GM23338 (cell line): ENCODE results near the gene DCPS. TPM values are rescaled to one million over a fixed set of nuclear protein-coding genes. Genes with fewer than 3 reads are reported as not detected.

Source experiments
- ATAC-seq: fragments of 200-7000 bp; cut with Tn5 transposase; 3 replicates; pipeline ENCODE4 v1.9.1; 2020
- DNase-seq: peaks from one replicate; pipeline ENCODE4 v3.0.0-alpha.2; 2015; ENCODE audit warnings: low spot score
- H2AFZ ChIP-seq: fragments of 200-600 bp; sonication (generic); 2 replicates; pipeline ENCODE4 v1.8.0; 2016; ENCODE audit warnings: antibody characterized with exemption, mild to moderate bottlenecking, moderate library complexity
- H3F3A ChIP-seq: fragments of 200-600 bp; sonication (generic); replicated peaks from 2 replicates; pipeline ENCODE4 v1.8.0; 2017; ENCODE audit warnings: antibody characterized with exemption, mixed run types, low read depth
- H3K27ac ChIP-seq: fragments of 200-600 bp; sonication (generic); 2 replicates; pipeline ENCODE4 v1.6.1; 2016; ENCODE audit warnings: low read depth
- H3K27me3 ChIP-seq: fragments of 200-600 bp; sonication (generic); 2 replicates; pipeline ENCODE4 v1.8.0; 2016; ENCODE audit warnings: mild to moderate bottlenecking, mixed run types, moderate library complexity; ENCODE audit not compliant: insufficient read depth
- H3K36me3 ChIP-seq: fragments of 200-600 bp; sonication (generic); 2 replicates; pipeline ENCODE4 v1.8.0; 2016; ENCODE audit warnings: mild to moderate bottlenecking; ENCODE audit not compliant: insufficient read depth
- H3K4me1 ChIP-seq: fragments of 200-600 bp; sonication (generic); 2 replicates; pipeline ENCODE4 v1.8.0; 2016; ENCODE audit warnings: mild to moderate bottlenecking, moderate library complexity; ENCODE audit not compliant: insufficient read depth
- H3K4me2 ChIP-seq: fragments of 200-600 bp; sonication (generic); 2 replicates; pipeline ENCODE4 v1.7.1; 2017; ENCODE audit warnings: mixed run types
- H3K4me3 ChIP-seq: fragments of 200-600 bp; sonication (generic); 2 replicates; pipeline ENCODE4 v1.6.1; 2016; ENCODE audit warnings: mixed run types
- H3K79me2 ChIP-seq: fragments of 200-600 bp; sonication (generic); replicated peaks from 2 replicates; pipeline ENCODE4 v1.8.0; 2017; ENCODE audit warnings: mild to moderate bottlenecking; ENCODE audit not compliant: insufficient read depth
- H3K9me2 ChIP-seq: fragments of 200-600 bp; sonication (generic); 2 replicates; pipeline ENCODE4 v1.8.0; 2017; ENCODE audit not compliant: insufficient read depth
- H4K20me1 ChIP-seq: fragments of 200-600 bp; sonication (generic); replicated peaks from 2 replicates; pipeline ENCODE4 v1.8.0; 2017; ENCODE audit warnings: mild to moderate bottlenecking; ENCODE audit not compliant: insufficient read depth
- H3K27ac Mint-ChIP-seq: 2 replicates; pipeline ENCODE4 v1.8.0; 2020; ENCODE audit warnings: inconsistent platforms, mild to moderate bottlenecking, moderate library complexity, mixed read lengths
- H3K27me3 Mint-ChIP-seq: 3 replicates; pipeline ENCODE4 v1.8.0; 2022; ENCODE audit warnings: low read depth, mild to moderate bottlenecking, moderate library complexity, mixed read lengths, inconsistent platforms; ENCODE audit not compliant: insufficient read depth, poor library complexity
- H3K36me3 Mint-ChIP-seq: 3 replicates; pipeline ENCODE4 v1.8.0; 2021; ENCODE audit warnings: low read depth, mild to moderate bottlenecking, inconsistent platforms, moderate library complexity, mixed read lengths
- H3K4me1 Mint-ChIP-seq: 3 replicates; pipeline ENCODE4 v1.8.0; 2020; ENCODE audit warnings: mild to moderate bottlenecking, inconsistent platforms, mixed read lengths
- H3K4me3 Mint-ChIP-seq: 3 replicates; pipeline ENCODE4 v1.8.0; 2021; ENCODE audit warnings: moderate library complexity, mild to moderate bottlenecking, inconsistent platforms, mixed read lengths
- H3K9me3 Mint-ChIP-seq: 3 replicates; pipeline ENCODE4 v1.8.0; 2020; ENCODE audit warnings: moderate library complexity, mild to moderate bottlenecking, inconsistent platforms, mixed read lengths
- CTCF ChIP-seq, 2 experiments: fragments of 200-600 bp in 1 of 2; sonication (generic) in 1 of 2; conservative IDR thresholded peaks; 2 replicates each; pipeline versions ENCODE4 v1.5.1 to v1.6.1; 2016 to 2017; ENCODE audit warnings: antibody characterized with exemption in 2 of 2, low read depth in 2 of 2, mild to moderate bottlenecking in 2 of 2, moderate library complexity in 1 of 2
- ETS1 ChIP-seq: IDR thresholded peaks from 2 replicates; pipeline ENCODE4 v1.6.1; 2016; ENCODE audit warnings: antibody characterized with exemption
- EZH2 ChIP-seq: fragments of 200-600 bp; sonication (generic); IDR thresholded peaks from one replicate; pipeline ENCODE4 v1.8.0; 2017; ENCODE audit warnings: antibody characterized with exemption, mild to moderate bottlenecking, low read depth; ENCODE audit not compliant: unreplicated experiment
- EZH2phosphoT487 ChIP-seq: fragments of 200-600 bp; sonication (generic); IDR thresholded peaks from one replicate; pipeline ENCODE4 v1.8.1; 2018; ENCODE audit warnings: antibody characterized with exemption; ENCODE audit not compliant: unreplicated experiment
- JUNB ChIP-seq: IDR thresholded peaks from one replicate; pipeline ENCODE4 v1.6.1; 2016; ENCODE audit warnings: antibody characterized with exemption; ENCODE audit not compliant: unreplicated experiment
- POLR2AphosphoS5 ChIP-seq: IDR thresholded peaks from 2 replicates; pipeline ENCODE4 v1.6.1; 2016; ENCODE audit warnings: antibody characterized with exemption, low read depth
- REST ChIP-seq: IDR thresholded peaks from one replicate; pipeline ENCODE4 v1.6.1; 2018; ENCODE audit warnings: antibody characterized with exemption; ENCODE audit not compliant: unreplicated experiment
- STAT1 ChIP-seq: IDR thresholded peaks from one replicate; pipeline ENCODE4 v1.6.1; 2016; ENCODE audit warnings: antibody characterized with exemption; ENCODE audit not compliant: unreplicated experiment
- ZNF114 ChIP-seq: fragments of 250-450 bp; sonication (Bioruptor Pico); IDR thresholded peaks from 2 replicates; pipeline ENCODE4 v1.5.0; 2020; ENCODE audit warnings: mild to moderate bottlenecking, moderate library complexity
- ZNF462 ChIP-seq: fragments of 250-450 bp; sonication (Bioruptor Pico); IDR thresholded peaks from 2 replicates; pipeline ENCODE4 v1.5.0; 2020; ENCODE audit warnings: mild to moderate bottlenecking, moderate library complexity
- polyA plus RNA-seq: library from polyadenylated mRNA; unstranded; fragments of >200 nt; fragmentation: Nextera tagmentation; extraction: Ambion mirVana; gene quantifications from 2 replicates; pipeline ENCODE4 v1.2.1, GENCODE V29; 2016
- total RNA-seq: library from RNA; depleted of rRNA; stranded (reverse); fragments of >200 nt; shearing (Covaris generic); gene quantifications from 2 replicates; pipeline ENCODE4 v1.2.3, GENCODE V29; 2014

The DCPS gene
- total and polyA plus RNA-seq, 2 experiments from 2014 or later, result 26.8 to 46.4 TPM

GRCh38 chr11:126256216-126256615, 47.6 kb upstream of the DCPS start (continued):
- no peak for TF ChIP-seq EZH2
- no peak for TF ChIP-seq ETS1
- TF ChIP-seq JUNB, result no peak
- TF ChIP-seq POLR2AphosphoS5, result no peak
- TF ChIP-seq REST, result no peak

GRCh38 chr11:126257144-126257543, 46.7 kb upstream of the DCPS start:
- H3F3A ChIP-seq, result peaks cover 6% of the 10 kb centered on the region; the same call in 1 of the 2 replicates
- no peaks in the 10 kb centered on the region for H3K9me2 ChIP-seq
- no peak overlapping the region for H3K27ac ChIP-seq
- Mint-ChIP-seq H3K9me3 (no peaks in the 10 kb centered on the region), H3K4me3 (no peak overlapping the region), H3K4me1 (no peaks in the 10 kb centered on the region), H3K36me3 (peaks cover 54% of the 10 kb centered on the region; the same call in 2 of the 3 replicates), H3K27ac (no peak overlapping the region), H3K27me3 (no peaks in the 10 kb centered on the region)
- H3K36me3 ChIP-seq, result peaks cover 21% of the 10 kb centered on the region; the same call in 1 of the 2 replicates
- no peak overlapping the region for H2AFZ ChIP-seq
- DNase-seq (no peak), ATAC-seq (no peak)
- H3K4me1 ChIP-seq, result no peaks in the 10 kb centered on the region
- no peak overlapping the region for H3K4me2 ChIP-seq
- H3K79me2 ChIP-seq, result no peaks in the 10 kb centered on the region
- H3K27me3 ChIP-seq, result no peaks in the 10 kb centered on the region
- 0 out of 2 replicates have a peak, but pooled peaks cover 16% of the 10 kb centered on the region for H4K20me1 ChIP-seq
- H3K4me3 ChIP-seq, result no peak overlapping the region
- TF ChIP-seq CTCF (conservative IDR thresholded peaks at IDR 0.05; ENCODE audit: low read depth in 2 of 2) (no peak), JUNB (no peak), ZNF114 (CRISPR knock-in tag) (no peak), ZNF462 (CRISPR knock-in tag) (no peak), STAT1 (no peak), EZH2phosphoT487 (no peak), ETS1 (no peak)
